Hepatocyte (in vitro differentiated cells): ENCODE results near the gene CASTOR2. TPM values are rescaled to one million over a fixed set of nuclear protein-coding genes. Genes with fewer than 3 reads are reported as not detected.

Experiments used
- DNase-seq: peaks from one replicate; pipeline ENCODE4 v3.0.0-alpha.2; 2016; ENCODE audit warnings: low spot score
- H2AFZ ChIP-seq: fragments of 200-600 bp; sonication (generic); 2 replicates; pipeline ENCODE4 v1.6.0; 2016; ENCODE audit warnings: antibody characterized with exemption, mild to moderate bottlenecking
- H3K27ac ChIP-seq: fragments of 200-600 bp; sonication (generic); 2 replicates; pipeline ENCODE4 v1.5.1; 2016; ENCODE audit warnings: mild to moderate bottlenecking
- H3K27me3 ChIP-seq: fragments of 200-600 bp; sonication (generic); 2 replicates; pipeline ENCODE4 v1.6.1; 2016
- H3K36me3 ChIP-seq: fragments of 200-600 bp; sonication (generic); replicated peaks from 2 replicates; pipeline ENCODE4 v1.5.1; 2016; ENCODE audit warnings: low read depth; ENCODE audit not compliant: insufficient read depth
- H3K4me1 ChIP-seq: fragments of 200-600 bp; sonication (generic); 2 replicates; pipeline ENCODE4 v1.5.1; 2016; ENCODE audit warnings: mild to moderate bottlenecking, moderate library complexity; ENCODE audit not compliant: insufficient read depth
- H3K4me2 ChIP-seq: fragments of 200-600 bp; sonication (generic); 2 replicates; pipeline ENCODE4 v1.6.0; 2016
- H3K4me3 ChIP-seq: fragments of 200-600 bp; sonication (generic); 2 replicates; pipeline ENCODE4 v1.5.1; 2016; ENCODE audit warnings: mild to moderate bottlenecking
- H3K79me2 ChIP-seq: fragments of 200-600 bp; sonication (generic); 2 replicates; pipeline ENCODE4 v1.6.0; 2017; ENCODE audit warnings: mild to moderate bottlenecking
- H3K9me2 ChIP-seq: fragments of 200-600 bp; sonication (generic); replicated peaks from 2 replicates; pipeline ENCODE4 v1.6.0; 2017; ENCODE audit warnings: mild to moderate bottlenecking; ENCODE audit not compliant: insufficient read depth
- H3K9me3 ChIP-seq: fragments of 200-600 bp; sonication (generic); 2 replicates; pipeline ENCODE4 v1.5.1; 2016; ENCODE audit warnings: low read depth, mild to moderate bottlenecking
- H4K20me1 ChIP-seq: fragments of 200-600 bp; sonication (generic); 2 replicates; pipeline ENCODE4 v1.6.0; 2016; ENCODE audit warnings: mild to moderate bottlenecking; ENCODE audit not compliant: insufficient read depth, poor library complexity, severe bottlenecking
- CTCF ChIP-seq: fragments of 200-600 bp; sonication (generic); IDR thresholded peaks from 2 replicates; pipeline ENCODE4 v1.5.1; 2016; ENCODE audit warnings: antibody characterized with exemption, mild to moderate bottlenecking; ENCODE audit not compliant: poor library complexity
- EZH2 ChIP-seq: fragments of 200-600 bp; sonication (generic); IDR thresholded peaks from 2 replicates; pipeline ENCODE4 v1.6.1; 2016; ENCODE audit warnings: antibody characterized with exemption, mild to moderate bottlenecking, borderline replicate concordance
- EZH2phosphoT487 ChIP-seq: fragments of 200-600 bp; sonication (generic); IDR thresholded peaks from one replicate; pipeline ENCODE4 v1.6.1; 2018; ENCODE audit warnings: antibody characterized with exemption, mild to moderate bottlenecking, low read depth, moderate library complexity; ENCODE audit not compliant: unreplicated experiment, severe bottlenecking
- WGBS: methylation state at CpG from one replicate; pipeline ENCODE4 v1.1.6; 2016; ENCODE audit warnings: low lambda C conversion rate; ENCODE audit errors: missing lambda C conversion rate; 5-methylcytosine and 5-hydroxymethylcytosine counted together
- polyA plus RNA-seq: library from polyadenylated mRNA; unstranded; fragments of >200 nt; fragmentation: Nextera tagmentation; extraction: Ambion mirVana; gene quantifications from 2 replicates; pipeline ENCODE4 v1.2.1, GENCODE V29; 2016
- total RNA-seq: library from RNA; depleted of rRNA; stranded (reverse); fragments of >200 nt; gene quantifications from 2 replicates; pipeline ENCODE4 v1.2.3, GENCODE V29; 2014

CASTOR2 gene
- total and polyA plus RNA-seq, 2 experiments from 2014 or later = 11.5 to 19.9 TPM

GRCh38 chr7:75045881-75046280 is 81.4 kb downstream of the CASTOR2 start:
- H2AFZ ChIP-seq = no peak overlapping the region

GRCh38 chr7:75048435-75049379 is 84.2 kb downstream of the CASTOR2 start:
- no peak for DNase-seq
- no peaks in the 10 kb centered on the region for H3K79me2 ChIP-seq
- no peaks in the 10 kb centered on the region for H3K4me1 ChIP-seq
- TF ChIP-seq EZH2phosphoT487 (no peak), CTCF (no peak), EZH2 (no peak)
- H3K36me3 ChIP-seq = no peaks in the 10 kb centered on the region
- no peak overlapping the region for H3K4me3 ChIP-seq
- H3K27ac ChIP-seq = no peak overlapping the region
- H3K4me2 ChIP-seq = no peak overlapping the region
- 92% methylated on average over 17 of the region's 17 CpGs for WGBS
- H2AFZ ChIP-seq = no peak overlapping the region
- H3K27me3 ChIP-seq = no peaks in the 10 kb centered on the region
- H3K9me3 ChIP-seq = no peaks in the 10 kb centered on the region
- H4K20me1 ChIP-seq = no peaks in the 10 kb centered on the region
- no peaks in the 10 kb centered on the region for H3K9me2 ChIP-seq

More at GRCh38 chr7:75045881-75046280, 81.4 kb downstream of the CASTOR2 start:
- H3K36me3 ChIP-seq = no peaks in the 10 kb centered on the region
- H3K4me1 ChIP-seq = no peaks in the 10 kb centered on the region
- no peak overlapping the region for H3K27ac ChIP-seq
- no peaks in the 10 kb centered on the region for H3K9me3 ChIP-seq
- H3K27me3 ChIP-seq = no peaks in the 10 kb centered on the region
- H3K9me2 ChIP-seq = no peaks in the 10 kb centered on the region
- TF ChIP-seq EZH2phosphoT487 (no peak), EZH2 (no peak), CTCF (no peak)
- H3K4me3 ChIP-seq = no peak overlapping the region
- H4K20me1 ChIP-seq = no peaks in the 10 kb centered on the region
- no peak overlapping the region for H3K4me2 ChIP-seq
- DNase-seq = no peak
- H3K79me2 ChIP-seq = no peaks in the 10 kb centered on the region
- 78% methylated on average over 14 of the region's 14 CpGs for WGBS

- Histone ChIP-seq H3K36me3 (no peaks in the 10 kb centered on the region), H3K9me3 (no peaks in the 10 kb centered on the region), H3K79me2 (no peaks in the 10 kb centered on the region), H3K27me3 (no peaks in the 10 kb centered on the region), H3K4me1 (no peaks in the 10 kb centered on the region), H2AFZ (no peak overlapping the region), H3K9me2 (no peaks in the 10 kb centered on the region), H3K4me2 (no peak overlapping the region), H4K20me1 (no peaks in the 10 kb centered on the region), H3K27ac (no peak overlapping the region), H3K4me3 (no peak overlapping the region)
- TF ChIP-seq EZH2 = no peak
- no peak for TF ChIP-seq EZH2phosphoT487
- no peak for TF ChIP-seq CTCF
- WGBS = 95% methylated on average over 10 of the region's 10 CpGs
- no peak for DNase-seq
Measured at GRCh38 chr7:75049817-75050216, 85.3 kb downstream of the CASTOR2 start.
